Neural progenitor cell (in vitro differentiated cells): ENCODE results near the gene MED12L. TPM values are rescaled to one million over a fixed set of nuclear protein-coding genes. Genes with fewer than 3 reads are reported as not detected.

Experiments used
- DNase-seq: peaks from one replicate; pipeline ENCODE4 v3.0.0-alpha.2; 2016; ENCODE audit warnings: low spot score
- H2AFZ ChIP-seq: fragments of 200-600 bp; sonication (generic); replicated peaks from 2 replicates; pipeline ENCODE4 v1.6.1; 2016; ENCODE audit warnings: antibody characterized with exemption
- H3F3A ChIP-seq: fragments of 200-600 bp; sonication (generic); 2 replicates; pipeline ENCODE4 v1.6.1; 2016; ENCODE audit warnings: antibody characterized with exemption, low read depth
- H3K27ac ChIP-seq: fragments of 200-600 bp; sonication (generic); 2 replicates; pipeline ENCODE4 v1.5.1; 2016; ENCODE audit warnings: mild to moderate bottlenecking
- H3K27me3 ChIP-seq: fragments of 200-600 bp; sonication (generic); 2 replicates; pipeline ENCODE4 v1.6.1; 2016; ENCODE audit warnings: mild to moderate bottlenecking, moderate library complexity
- H3K36me3 ChIP-seq: fragments of 200-600 bp; sonication (generic); 2 replicates; pipeline ENCODE4 v1.5.1; 2016
- H3K4me1 ChIP-seq: fragments of 200-600 bp; sonication (generic); 2 replicates; pipeline ENCODE4 v1.6.1; 2016; ENCODE audit warnings: mixed run types
- H3K4me2 ChIP-seq: fragments of 200-600 bp; sonication (generic); 2 replicates; pipeline ENCODE4 v1.6.1; 2016
- H3K4me3 ChIP-seq: fragments of 200-600 bp; sonication (generic); 2 replicates; pipeline ENCODE4 v1.5.1; 2016
- H3K79me2 ChIP-seq: fragments of 200-600 bp; sonication (generic); 2 replicates; pipeline ENCODE4 v1.6.1; 2016; ENCODE audit warnings: low read depth
- H3K9ac ChIP-seq: fragments of 200-600 bp; sonication (generic); 2 replicates; pipeline ENCODE4 v1.6.1; 2016
- H3K9me3 ChIP-seq: fragments of 200-600 bp; sonication (generic); 2 replicates; pipeline ENCODE4 v1.5.1; 2016; ENCODE audit warnings: low read depth
- H4K20me1 ChIP-seq: fragments of 200-600 bp; sonication (generic); 2 replicates; pipeline ENCODE4 v1.6.1; 2016; ENCODE audit warnings: low read depth
- H3K27ac Mint-ChIP-seq: 3 replicates; pipeline ENCODE4 v1.8.0; 2021; ENCODE audit warnings: mixed read lengths
- H3K27me3 Mint-ChIP-seq: 2 replicates; pipeline ENCODE4 v1.8.0; 2022; ENCODE audit warnings: low read depth, mild to moderate bottlenecking, inconsistent platforms, moderate library complexity, mixed read lengths; ENCODE audit not compliant: insufficient read depth
- H3K36me3 Mint-ChIP-seq: 3 replicates; pipeline ENCODE4 v1.8.0; 2021; ENCODE audit warnings: mixed read lengths
- H3K4me1 Mint-ChIP-seq: 3 replicates; pipeline ENCODE4 v1.8.0; 2021; ENCODE audit warnings: mixed read lengths
- H3K4me3 Mint-ChIP-seq: 3 replicates; pipeline ENCODE4 v1.8.0; 2021; ENCODE audit warnings: mild to moderate bottlenecking, moderate library complexity, mixed read lengths
- H3K9me3 Mint-ChIP-seq: 3 replicates; pipeline ENCODE4 v1.8.0; 2020; ENCODE audit warnings: mixed read lengths
- EZH2 ChIP-seq: fragments of 200-600 bp; sonication (generic); IDR thresholded peaks from 2 replicates; pipeline ENCODE4 v1.6.1; 2017; ENCODE audit warnings: antibody characterized with exemption, mild to moderate bottlenecking, moderate library complexity
- EZH2phosphoT487 ChIP-seq: fragments of 200-600 bp; sonication (generic); IDR thresholded peaks from 2 replicates; pipeline ENCODE4 v1.6.1; 2017; ENCODE audit warnings: antibody characterized with exemption
- total RNA-seq: library from RNA; depleted of rRNA; stranded (reverse); fragments of >200 nt; gene quantifications from 2 replicates; pipeline ENCODE4 v1.2.3, GENCODE V29; 2015; ENCODE audit warnings: low replicate concordance
- TF ChIP-seq, protein P1 (sequence below): fragments of 200-600 bp; sonication (generic); IDR thresholded peaks from 2 replicates; pipeline ENCODE4 v1.5.1; 2017; ENCODE audit warnings: antibody characterized with exemption, mild to moderate bottlenecking

MED12L gene
- total RNA-seq, 1 donor from 2014 or later, result 16.5 TPM

DNA sequence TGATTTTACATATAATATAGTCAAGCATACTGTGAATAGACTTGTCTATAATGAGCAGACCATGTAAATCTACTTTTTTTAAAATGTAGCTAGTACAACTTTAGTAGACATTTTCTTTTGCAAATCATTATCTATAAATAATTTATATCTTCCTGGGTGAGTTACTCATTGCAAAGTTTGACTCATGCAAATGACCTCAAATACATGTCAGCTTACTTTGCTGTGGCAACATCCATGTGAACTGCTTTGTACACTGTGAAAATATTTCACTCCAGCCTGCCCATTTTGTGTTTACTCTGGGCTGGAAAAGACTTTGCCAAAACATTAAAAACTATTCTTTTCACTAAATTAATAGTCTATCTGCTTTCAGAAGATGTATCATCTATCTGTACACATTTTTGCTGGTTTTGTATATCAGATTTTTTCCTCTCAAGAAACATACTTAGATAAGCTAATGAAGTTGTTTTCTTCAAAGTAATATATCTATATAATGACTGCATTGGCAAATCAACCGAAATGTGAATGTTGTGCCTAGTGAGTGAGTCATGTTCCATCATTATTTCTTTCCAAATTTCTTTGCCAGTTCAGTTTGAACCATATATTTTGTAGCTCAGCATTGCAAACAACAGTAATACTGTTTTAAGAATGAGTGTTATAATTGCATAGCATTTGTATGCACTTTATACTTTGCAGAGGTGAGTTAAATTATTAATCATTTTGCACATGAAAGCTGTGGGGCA lies 348.9 kb downstream of the MED12L start:
- Histone ChIP-seq H3K4me3 (no peak overlapping the region), H2AFZ (no peak overlapping the region), H3K27ac (no peak overlapping the region), H3K27me3 (no peaks in the 10 kb centered on the region), H3K9me3 (no peaks in the 10 kb centered on the region), H3K36me3 (no peaks in the 10 kb centered on the region), H3K9ac (no peak overlapping the region), H3K4me1 (no peaks in the 10 kb centered on the region), H3F3A (no peaks in the 10 kb centered on the region), H3K4me2 (no peak overlapping the region), H3K79me2 (no peaks in the 10 kb centered on the region), H4K20me1 (no peaks in the 10 kb centered on the region)
- H3K4me1 Mint-ChIP-seq, result peaks cover 3% of the 10 kb centered on the region
- H3K9me3 Mint-ChIP-seq, result peaks cover 3% of the 10 kb centered on the region
- H3K27me3 Mint-ChIP-seq, result peaks cover 4% of the 10 kb centered on the region
- H3K36me3 Mint-ChIP-seq, result peaks cover 7% of the 10 kb centered on the region
- no peak overlapping the region for H3K4me3 Mint-ChIP-seq
- DNase-seq, result no peak
- TF ChIP-seq, protein P1, sequence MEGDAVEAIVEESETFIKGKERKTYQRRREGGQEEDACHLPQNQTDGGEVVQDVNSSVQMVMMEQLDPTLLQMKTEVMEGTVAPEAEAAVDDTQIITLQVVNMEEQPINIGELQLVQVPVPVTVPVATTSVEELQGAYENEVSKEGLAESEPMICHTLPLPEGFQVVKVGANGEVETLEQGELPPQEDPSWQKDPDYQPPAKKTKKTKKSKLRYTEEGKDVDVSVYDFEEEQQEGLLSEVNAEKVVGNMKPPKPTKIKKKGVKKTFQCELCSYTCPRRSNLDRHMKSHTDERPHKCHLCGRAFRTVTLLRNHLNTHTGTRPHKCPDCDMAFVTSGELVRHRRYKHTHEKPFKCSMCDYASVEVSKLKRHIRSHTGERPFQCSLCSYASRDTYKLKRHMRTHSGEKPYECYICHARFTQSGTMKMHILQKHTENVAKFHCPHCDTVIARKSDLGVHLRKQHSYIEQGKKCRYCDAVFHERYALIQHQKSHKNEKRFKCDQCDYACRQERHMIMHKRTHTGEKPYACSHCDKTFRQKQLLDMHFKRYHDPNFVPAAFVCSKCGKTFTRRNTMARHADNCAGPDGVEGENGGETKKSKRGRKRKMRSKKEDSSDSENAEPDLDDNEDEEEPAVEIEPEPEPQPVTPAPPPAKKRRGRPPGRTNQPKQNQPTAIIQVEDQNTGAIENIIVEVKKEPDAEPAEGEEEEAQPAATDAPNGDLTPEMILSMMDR, result no peak
- TF ChIP-seq EZH2, result no peak
- no peak for TF ChIP-seq EZH2phosphoT487
- H3K27ac Mint-ChIP-seq, result no peak overlapping the region

DNA sequence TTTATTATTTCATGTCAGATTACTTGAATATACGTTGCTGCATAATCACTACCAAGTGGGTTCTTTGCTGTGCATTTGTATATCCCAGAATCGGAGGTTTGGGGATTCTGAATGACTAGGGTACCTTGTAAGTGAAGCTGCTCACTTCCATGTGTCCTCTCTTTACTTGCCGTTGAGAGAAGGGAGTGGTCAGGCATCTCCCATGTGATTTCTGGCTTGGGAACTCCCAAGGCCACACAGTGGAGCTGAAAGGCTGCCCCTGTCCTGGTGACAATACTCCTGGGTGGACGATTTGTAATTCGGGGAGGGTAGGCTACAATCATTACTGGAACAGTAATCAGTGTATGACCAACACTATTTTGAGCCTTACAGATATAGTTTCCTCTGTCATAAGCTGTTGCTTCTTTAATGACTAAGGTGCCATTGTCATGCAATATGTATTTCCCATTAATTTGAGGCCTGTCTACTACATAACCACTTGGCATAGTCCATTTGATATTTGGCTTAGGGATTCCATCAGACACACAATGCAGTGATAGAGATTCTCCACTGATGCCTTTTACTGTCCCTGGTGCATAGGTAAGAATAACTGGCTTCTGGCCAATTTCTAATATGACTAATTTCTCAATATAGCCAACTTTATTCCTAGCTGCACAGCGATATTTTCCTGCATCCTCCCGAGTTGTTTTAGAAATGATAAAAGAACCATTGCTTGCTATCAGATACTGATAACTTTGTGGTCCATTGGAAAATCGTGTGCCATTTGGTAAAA lies 351.4 kb downstream of the MED12L start:
- H3K27ac ChIP-seq, result no peak overlapping the region
- no peaks in the 10 kb centered on the region for H4K20me1 ChIP-seq
- H3K4me1 ChIP-seq, result no peaks in the 10 kb centered on the region
- no peak overlapping the region for H3K27ac Mint-ChIP-seq
- no peaks in the 10 kb centered on the region for H3K36me3 ChIP-seq
- H3K9me3 ChIP-seq, result no peaks in the 10 kb centered on the region
- no peaks in the 10 kb centered on the region for H3K9me3 Mint-ChIP-seq
- H3K4me3 ChIP-seq, result no peak overlapping the region
- H3K79me2 ChIP-seq, result no peaks in the 10 kb centered on the region
- H3K9ac ChIP-seq, result no peak overlapping the region
- H3F3A ChIP-seq, result no peaks in the 10 kb centered on the region
- H3K36me3 Mint-ChIP-seq, result no peaks in the 10 kb centered on the region
- no peak overlapping the region for H2AFZ ChIP-seq
- TF ChIP-seq EZH2phosphoT487 (no peak), EZH2 (no peak)
- TF ChIP-seq, protein P1, result no peak
- H3K27me3 ChIP-seq, result no peaks in the 10 kb centered on the region
- H3K4me3 Mint-ChIP-seq, result no peak overlapping the region
- H3K27me3 Mint-ChIP-seq, result no peaks in the 10 kb centered on the region
- no peak for DNase-seq
- H3K4me1 Mint-ChIP-seq, result no peaks in the 10 kb centered on the region
- H3K4me2 ChIP-seq, result no peak overlapping the region

DNA sequence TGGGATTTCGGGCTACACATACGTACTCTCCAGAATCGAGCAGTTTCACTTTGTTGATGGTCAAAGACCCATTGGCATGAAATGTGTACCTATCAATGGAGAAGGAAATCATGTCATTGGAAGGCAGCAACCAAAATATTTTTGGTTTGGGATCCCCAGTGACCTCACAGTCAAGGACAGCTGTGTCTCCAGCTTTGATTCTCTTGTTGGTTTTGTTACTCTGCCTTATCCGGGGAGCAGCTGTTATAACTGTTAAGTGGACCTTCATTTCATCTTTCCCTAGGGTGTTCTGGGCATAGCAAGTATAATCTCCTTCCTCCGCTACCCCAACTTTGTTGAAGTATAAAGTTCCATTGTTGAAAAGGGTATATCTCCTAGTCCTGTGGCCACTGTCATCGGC lies 352.4 kb downstream of the MED12L start:
- Mint-ChIP-seq H3K9me3 (no peaks in the 10 kb centered on the region), H3K4me3 (no peak overlapping the region), H3K27me3 (no peaks in the 10 kb centered on the region), H3K36me3 (no peaks in the 10 kb centered on the region), H3K27ac (no peak overlapping the region), H3K4me1 (no peaks in the 10 kb centered on the region)
- Histone ChIP-seq H4K20me1 (no peaks in the 10 kb centered on the region), H3K27me3 (no peaks in the 10 kb centered on the region), H2AFZ (no peak overlapping the region), H3K4me2 (no peak overlapping the region), H3K4me3 (no peak overlapping the region), H3K79me2 (no peaks in the 10 kb centered on the region), H3K36me3 (no peaks in the 10 kb centered on the region), H3K27ac (no peak overlapping the region), H3K9me3 (no peaks in the 10 kb centered on the region), H3F3A (no peaks in the 10 kb centered on the region), H3K9ac (no peak overlapping the region), H3K4me1 (no peaks in the 10 kb centered on the region)
- TF ChIP-seq EZH2, result no peak
- no peak for TF ChIP-seq EZH2phosphoT487
- TF ChIP-seq, protein P1, result no peak
- DNase-seq, result no peak
